Activated CD4-positive, alpha-beta T cell treated with anti-CD3 and anti-CD28 coated beads, Interleukin-2, amount 10 ng/mL, durations not matched to agents 7 days and 5 days (primary cell): Measurements from ENCODE around the gene FUCA1. TPM values are rescaled to one million over a fixed set of nuclear protein-coding genes. Genes with fewer than 3 reads are reported as not detected.
"Not testable (repeated sequence)": the region's sequence is repeated elsewhere in the genome, so short reads cannot be mapped to it uniquely, and the experiment has no call there.

Experiments used
- CTCF ChIA-PET: fragments of 350-600 bp; sonication (Branson Sonifier 250); formaldehyde crosslinking; loops from one replicate; lab custom pipeline; 2021; ENCODE audit warnings: antibody characterized with exemption; lab: Charles Lee
- POLR2A ChIA-PET: fragments of 350-600 bp; sonication (Branson Sonifier 250); formaldehyde crosslinking; loops from one replicate; lab custom pipeline; 2021; ENCODE audit warnings: antibody characterized with exemption; lab: Charles Lee
- DNase-seq: peaks from one replicate; pipeline ENCODE4 v3.0.0-alpha.2; 2020
- H3K27ac Mint-ChIP-seq: one replicate; pipeline ENCODE4 v1.8.0; 2021; ENCODE audit warnings: mild to moderate bottlenecking, moderate library complexity, mixed read lengths
- H3K27me3 Mint-ChIP-seq: one replicate; pipeline ENCODE4 v1.8.0; 2021; ENCODE audit warnings: mixed read lengths
- H3K36me3 Mint-ChIP-seq: one replicate; pipeline ENCODE4 v1.8.0; 2021; ENCODE audit warnings: low read depth, mixed read lengths
- H3K4me1 Mint-ChIP-seq: one replicate; pipeline ENCODE4 v1.8.0; 2021; ENCODE audit warnings: mixed read lengths
- H3K4me3 Mint-ChIP-seq: one replicate; pipeline ENCODE4 v1.8.0; 2021; ENCODE audit warnings: mild to moderate bottlenecking, moderate library complexity, mixed read lengths
- H3K9me3 Mint-ChIP-seq: one replicate; pipeline ENCODE4 v1.8.0; 2021; ENCODE audit warnings: mixed read lengths
- total RNA-seq, 2 experiments: library from RNA; stranded (reverse); gene quantifications; one replicate each; pipeline ENCODE4 v1.2.3, GENCODE V29; 2021

FUCA1 gene
- total RNA-seq, 2 experiments from 2014 or later: 5.8 to 6.1 TPM

GRCh38 chr1:23804183-23804835 is 63.8 kb downstream of the FUCA1 start:
- no peaks in the 10 kb centered on the region for H3K27me3 Mint-ChIP-seq
- POLR2A ChIA-PET: no interaction called here

GRCh38 chr1:23803674-23804073 is 64.4 kb downstream of the FUCA1 start:
- ChIA-PET POLR2A (no interaction called here), CTCF (interaction anchor here (1.5 kb wide), 1 partner anchor 12 kb away, joined by 3 read pairs; the partner anchor contains the start of gene LYPLA2)
- no peak overlapping the region for H3K4me3 Mint-ChIP-seq
- no peaks in the 10 kb centered on the region for H3K9me3 Mint-ChIP-seq
- peaks cover 25% of the 10 kb centered on the region for H3K4me1 Mint-ChIP-seq
- H3K27ac Mint-ChIP-seq: no peak overlapping the region
- H3K36me3 Mint-ChIP-seq: peaks cover 4% of the 10 kb centered on the region
- DNase-seq: no peak
- no peaks in the 10 kb centered on the region for H3K27me3 Mint-ChIP-seq

More at GRCh38 chr1:23804183-23804835, 63.8 kb downstream of the FUCA1 start:
- H3K4me3 Mint-ChIP-seq: no peak overlapping the region
- H3K27ac Mint-ChIP-seq: no peak overlapping the region
- H3K9me3 Mint-ChIP-seq: no peaks in the 10 kb centered on the region
- CTCF ChIA-PET: interaction anchor here (1.6 kb wide), 1 partner anchor 14 kb away, joined by 5 read pairs; no protein-coding TSS in a partner anchor
- H3K36me3 Mint-ChIP-seq: peaks cover 4% of the 10 kb centered on the region
- DNase-seq: no peak
- peaks cover 19% of the 10 kb centered on the region for H3K4me1 Mint-ChIP-seq

- H3K9me3 Mint-ChIP-seq, H3K4me3 Mint-ChIP-seq, H3K27me3 Mint-ChIP-seq, H3K27ac Mint-ChIP-seq, H3K36me3 Mint-ChIP-seq, DNase-seq: not testable (repeated sequence)
- peaks cover 25% of the 10 kb centered on the region for H3K4me1 Mint-ChIP-seq
- ChIA-PET POLR2A (interaction anchor here (0.7 kb wide), 1 partner anchor 57 kb away, joined by 5 read pairs; no protein-coding TSS in a partner anchor), CTCF (interaction anchor here (0.5 to 3.1 kb wide), 5 partner anchors 8 to 456 kb away, joined by 3 to 27 read pairs (median 4); partner anchors contain the start of gene LYPLA2)
These were observed 65.2 kb downstream of the FUCA1 start for GRCh38 chr1:23802809-23803342.

- Mint-ChIP-seq H3K4me1 (peaks cover 20% of the 10 kb centered on the region), H3K4me3 (peak overlapping the region; percentile 95), H3K27ac (peak overlapping the region; percentile 57), H3K9me3 (no peaks in the 10 kb centered on the region), H3K36me3 (peaks cover 6% of the 10 kb centered on the region), H3K27me3 (no peaks in the 10 kb centered on the region)
- no peak for DNase-seq
- POLR2A ChIA-PET: interaction anchor here (0.7 kb wide), 1 partner anchor 58 kb away, joined by 5 read pairs; no protein-coding TSS in a partner anchor
- CTCF ChIA-PET: interaction anchor here (0.9 to 3.1 kb wide), 7 partner anchors 9 to 275 kb away, joined by 3 to 27 read pairs (median 4); partner anchors contain the start of genes PITHD1 and RPL11
These were observed 66.2 kb downstream of the FUCA1 start for GRCh38 chr1:23801876-23802275.

- peaks cover 20% of the 10 kb centered on the region for H3K4me1 Mint-ChIP-seq
- peak overlapping the region; percentile 89 for H3K27ac Mint-ChIP-seq
- peaks cover 9% of the 10 kb centered on the region for H3K36me3 Mint-ChIP-seq
- CTCF ChIA-PET: interaction anchor here (0.9 to 3.1 kb wide), 6 partner anchors 10 to 274 kb away, joined by 3 to 27 read pairs (median 5); partner anchors contain the start of genes PITHD1 and RPL11
- POLR2A ChIA-PET: no interaction called here
- DNase-seq: no peak
- H3K27me3 Mint-ChIP-seq: no peaks in the 10 kb centered on the region
- H3K9me3 Mint-ChIP-seq: no peaks in the 10 kb centered on the region
- peak overlapping the region; percentile 95 for H3K4me3 Mint-ChIP-seq
These were observed 66.7 kb downstream of the FUCA1 start for GRCh38 chr1:23801338-23801748.

- ChIA-PET POLR2A (no interaction called here), CTCF (interaction anchor here (0.9 to 3.1 kb wide), 7 partner anchors 10 to 274 kb away, joined by 3 to 27 read pairs (median 4); partner anchors contain the start of genes PITHD1 and RPL11)
- H3K36me3 Mint-ChIP-seq: peaks cover 9% of the 10 kb centered on the region
- H3K9me3 Mint-ChIP-seq: no peaks in the 10 kb centered on the region
- peak; percentile 98 for DNase-seq
- peak within 1 kb of the TSS; percentile 95 for H3K4me3 Mint-ChIP-seq
- peak within 1 kb of the TSS; percentile 91 for H3K27ac Mint-ChIP-seq
- H3K27me3 Mint-ChIP-seq: no peaks in the 10 kb centered on the region
- peaks cover 20% of the 10 kb centered on the region for H3K4me1 Mint-ChIP-seq
These were observed 67.4 kb downstream of the FUCA1 start, which contains the start of gene GALE for GRCh38 chr1:23800400-23801337. GALE (minus strand) TSS chr1:23800754; CDS start chr1:23799007, 1,747 bp downstream.

- Mint-ChIP-seq H3K27me3 (no peaks in the 10 kb centered on the region), H3K4me3 (peak overlapping the region; percentile 95), H3K9me3 (no peaks in the 10 kb centered on the region), H3K36me3 (peaks cover 12% of the 10 kb centered on the region), H3K27ac (peak overlapping the region; percentile 91), H3K4me1 (peaks cover 20% of the 10 kb centered on the region)
- ChIA-PET POLR2A (no interaction called here), CTCF (interaction anchor here (0.6 to 3.3 kb wide), 4 partner anchors 10 to 258 kb away, joined by 3 to 27 read pairs (median 4); no protein-coding TSS in a partner anchor)
- DNase-seq: peak; percentile 35
These were observed 68.3 kb downstream of the FUCA1 start for GRCh38 chr1:23799570-23800399.

GRCh38 chr1:23799255-23799569 is 68.9 kb downstream of the FUCA1 start:
- ChIA-PET CTCF (interaction anchor here (0.6 to 3.3 kb wide), 4 partner anchors 10 to 258 kb away, joined by 3 to 27 read pairs (median 4); no protein-coding TSS in a partner anchor), POLR2A (interaction anchor here (0.8 kb wide), 1 partner anchor 8 kb away, joined by 3 read pairs; no protein-coding TSS in a partner anchor)
- Mint-ChIP-seq H3K4me3 (peak overlapping the region; percentile 95), H3K9me3 (no peaks in the 10 kb centered on the region), H3K4me1 (peaks cover 20% of the 10 kb centered on the region), H3K36me3 (peaks cover 12% of the 10 kb centered on the region), H3K27ac (peak overlapping the region; percentile 91), H3K27me3 (no peaks in the 10 kb centered on the region)
- no peak for DNase-seq

- H3K9me3 Mint-ChIP-seq: no peaks in the 10 kb centered on the region
- peaks cover 19% of the 10 kb centered on the region for H3K4me1 Mint-ChIP-seq
- CTCF ChIA-PET: interaction anchor here (0.9 to 3.3 kb wide), 3 partner anchors 10 to 24 kb away, joined by 4 to 27 read pairs (median 4); no protein-coding TSS in a partner anchor
- POLR2A ChIA-PET: interaction anchor here (0.8 kb wide), 1 partner anchor 9 kb away, joined by 3 read pairs; no protein-coding TSS in a partner anchor
- no peaks in the 10 kb centered on the region for H3K27me3 Mint-ChIP-seq
- no peak for DNase-seq
- no peak overlapping the region for H3K4me3 Mint-ChIP-seq
- peak overlapping the region; percentile 7 for H3K27ac Mint-ChIP-seq
- peaks cover 12% of the 10 kb centered on the region for H3K36me3 Mint-ChIP-seq
These were observed 69.4 kb downstream of the FUCA1 start for GRCh38 chr1:23798662-23799142.

- ChIA-PET POLR2A (interaction anchor here (0.8 kb wide), 1 partner anchor 10 kb away, joined by 3 read pairs; no protein-coding TSS in a partner anchor), CTCF (interaction anchor here (0.9 to 3.3 kb wide), 4 partner anchors 9 to 106 kb away, joined by 4 to 27 read pairs (median 4); partner anchors contain the start of gene RPL11)
- H3K36me3 Mint-ChIP-seq: peaks cover 12% of the 10 kb centered on the region
- H3K27me3 Mint-ChIP-seq: no peaks in the 10 kb centered on the region
- H3K9me3 Mint-ChIP-seq: no peaks in the 10 kb centered on the region
- peak overlapping the region; percentile 54 for H3K27ac Mint-ChIP-seq
- H3K4me3 Mint-ChIP-seq: no peak overlapping the region
- H3K4me1 Mint-ChIP-seq: peaks cover 19% of the 10 kb centered on the region
- no peak for DNase-seq
These were observed 70.3 kb downstream of the FUCA1 start for GRCh38 chr1:23797478-23798448.
